Dermis blood vessel endothelial cell (primary cell): ENCODE data around the gene SSH3. TPM values are rescaled to one million over a fixed set of nuclear protein-coding genes. Genes with fewer than 3 reads are reported as not detected.

Experiments
- DNase-seq: peaks from one replicate; pipeline ENCODE4 v3.0.0; 2010
- total RNA-seq: library from RNA; depleted of rRNA; stranded (reverse); fragments of >200 nt; gene quantifications from 2 replicates; pipeline ENCODE4 v1.2.3, GENCODE V29; 2014

Gene SSH3
- total RNA-seq, 1 donor from 2014 or later: 19.7 TPM

DNA sequence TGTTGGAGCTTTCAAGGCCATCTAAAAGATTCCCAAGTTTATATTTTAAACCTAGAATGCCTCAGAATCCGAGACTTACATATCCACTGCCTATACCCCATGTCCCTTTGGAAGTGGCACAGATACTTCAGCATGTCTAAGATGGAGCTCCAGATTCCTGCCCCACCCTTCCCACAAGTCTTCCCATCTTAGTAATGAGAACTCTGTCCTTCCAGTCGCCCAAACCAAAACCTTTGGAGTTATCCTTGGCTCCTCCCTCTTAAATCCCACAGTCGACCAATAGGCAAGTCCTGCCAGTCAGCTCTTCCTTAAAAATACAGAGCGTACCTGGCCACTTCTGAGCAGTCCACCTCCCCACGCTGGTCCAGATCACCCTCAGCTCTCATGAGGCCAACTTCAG is 45.7 kb downstream of the SSH3 start:
- no peak for DNase-seq

- no peak for DNase-seq
Measured at GRCh38 chr11:67349457-67349856, 46.1 kb downstream of the SSH3 start.

DNA sequence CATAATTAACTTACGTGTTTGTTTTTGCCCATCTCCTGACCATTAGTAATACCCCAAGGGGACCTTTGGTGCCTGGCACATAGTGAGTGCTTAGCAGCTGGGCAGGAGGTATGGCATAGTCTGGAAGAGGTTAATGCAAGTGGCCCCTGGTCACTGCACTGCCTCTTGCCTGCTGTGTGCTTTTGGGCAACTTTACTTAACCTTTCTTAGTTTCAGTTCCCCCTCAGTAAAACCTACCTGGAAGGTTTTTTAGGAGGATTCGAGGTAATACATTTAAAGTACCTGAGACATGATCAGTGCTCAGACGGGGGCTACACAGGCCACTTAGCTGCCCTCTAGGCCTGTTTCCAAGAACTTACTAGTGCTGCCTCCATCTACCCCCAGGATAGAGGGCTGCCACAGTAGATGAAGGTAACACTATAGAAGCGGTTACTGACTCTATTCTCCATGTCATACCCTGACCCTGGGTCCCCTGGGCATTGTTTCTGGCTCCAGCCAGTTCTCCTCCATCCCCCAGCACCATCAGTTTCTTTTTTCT is 46.7 kb downstream of the SSH3 start:
- no peak for DNase-seq

GRCh38 chr11:67351275-67352005 is 48.1 kb downstream of the SSH3 start:
- DNase-seq: peak; percentile 90

- DNase-seq: no peak
Measured at GRCh38 chr11:67352546-67353316, 49.4 kb downstream of the SSH3 start.

- peak; percentile 95 for DNase-seq
Measured at GRCh38 chr11:67353317-67354074, 50.2 kb downstream of the SSH3 start, which contains the start of gene POLD4. Gene POLD4, minus strand, starts transcription at chr11:67353546. Its CDS starts 147 bp downstream, at chr11:67353399.

DNA sequence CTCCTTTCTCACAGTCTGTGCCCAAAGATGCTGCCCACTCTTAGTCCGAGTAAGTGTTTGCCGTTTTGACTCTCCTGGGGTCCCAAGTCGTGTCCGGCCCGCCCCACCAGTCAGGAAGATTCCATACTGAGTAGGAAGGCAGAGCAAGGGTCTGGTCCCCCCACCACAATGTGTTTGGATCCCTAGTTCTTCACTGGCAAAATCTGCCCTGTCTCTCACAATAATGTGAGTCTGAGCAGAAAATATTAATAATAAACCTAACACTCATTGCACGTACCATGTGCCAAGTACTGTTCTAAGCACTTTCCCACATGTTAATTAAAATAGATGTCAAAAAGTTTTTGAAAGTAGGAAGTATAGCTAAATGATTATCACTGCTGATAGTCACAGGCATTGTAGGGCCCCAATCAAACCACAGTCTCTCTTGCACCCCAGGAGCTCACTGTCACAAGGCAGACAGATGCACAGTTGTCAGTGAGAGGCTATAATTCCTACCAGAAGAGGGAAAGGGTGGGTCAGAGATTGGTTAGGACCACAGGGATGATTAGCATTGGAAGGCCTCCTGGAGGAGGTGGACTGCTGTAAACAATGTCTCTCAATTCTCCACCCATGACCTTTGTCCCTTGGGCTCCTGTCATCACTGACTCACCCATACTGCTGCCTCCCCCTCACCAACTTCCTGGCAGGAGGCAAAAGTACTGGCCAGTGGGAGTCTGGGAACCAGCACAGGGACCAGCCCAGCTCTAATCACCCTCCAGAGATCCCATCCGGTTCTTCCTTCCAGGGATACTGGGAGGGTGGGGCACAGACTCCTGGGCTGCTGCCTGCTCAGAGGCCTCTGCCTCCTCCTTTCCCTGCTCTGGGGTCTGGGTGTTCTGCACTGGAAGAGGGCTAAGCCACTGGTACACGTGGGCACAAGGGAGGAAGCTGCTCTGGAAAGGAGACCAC is 51.0 kb downstream of the SSH3 start:
- peak; percentile 92 for DNase-seq

- no peak for DNase-seq
Measured at GRCh38 chr11:67355023-67355793, 51.9 kb downstream of the SSH3 start.

- no peak for DNase-seq
Measured at GRCh38 chr11:67355794-67356386, 52.6 kb downstream of the SSH3 start.

- no peak for DNase-seq
Measured at GRCh38 chr11:67356387-67356863, 53.1 kb downstream of the SSH3 start.

DNA sequence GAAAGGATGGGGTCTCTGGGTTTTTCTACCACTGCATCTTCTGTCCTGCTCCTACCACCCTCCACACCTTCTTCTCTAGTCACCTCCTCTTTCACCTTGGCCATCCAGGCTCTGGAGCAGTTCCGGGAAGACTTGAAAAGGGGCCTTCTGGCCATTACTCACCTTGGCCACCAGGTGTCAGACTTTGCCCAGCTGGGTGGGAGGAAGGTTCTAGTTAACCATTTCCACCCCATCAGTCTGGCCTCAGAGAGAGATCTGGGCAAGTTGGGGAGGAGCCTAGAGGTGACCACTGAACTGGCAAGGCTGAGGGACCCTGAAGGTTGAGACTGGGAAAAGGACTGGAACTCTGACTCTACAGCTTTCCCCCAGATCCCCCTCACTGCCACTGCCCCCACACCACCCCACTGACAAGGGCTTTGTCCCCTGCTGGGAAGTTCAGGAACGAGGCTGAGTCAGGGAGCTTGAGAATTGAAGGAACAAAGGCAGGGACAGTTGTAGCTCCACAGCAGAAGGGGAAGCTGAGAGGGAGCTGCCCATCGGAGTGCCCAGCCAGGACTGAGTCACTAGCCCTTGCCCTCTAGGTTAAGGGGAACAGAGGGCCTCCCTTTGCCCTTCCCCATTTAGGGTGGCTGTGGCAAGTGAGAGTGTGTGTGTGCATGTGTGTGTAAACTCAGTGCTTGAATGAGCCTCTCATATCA is 53.7 kb downstream of the SSH3 start:
- peak; percentile 87 for DNase-seq

DNA sequence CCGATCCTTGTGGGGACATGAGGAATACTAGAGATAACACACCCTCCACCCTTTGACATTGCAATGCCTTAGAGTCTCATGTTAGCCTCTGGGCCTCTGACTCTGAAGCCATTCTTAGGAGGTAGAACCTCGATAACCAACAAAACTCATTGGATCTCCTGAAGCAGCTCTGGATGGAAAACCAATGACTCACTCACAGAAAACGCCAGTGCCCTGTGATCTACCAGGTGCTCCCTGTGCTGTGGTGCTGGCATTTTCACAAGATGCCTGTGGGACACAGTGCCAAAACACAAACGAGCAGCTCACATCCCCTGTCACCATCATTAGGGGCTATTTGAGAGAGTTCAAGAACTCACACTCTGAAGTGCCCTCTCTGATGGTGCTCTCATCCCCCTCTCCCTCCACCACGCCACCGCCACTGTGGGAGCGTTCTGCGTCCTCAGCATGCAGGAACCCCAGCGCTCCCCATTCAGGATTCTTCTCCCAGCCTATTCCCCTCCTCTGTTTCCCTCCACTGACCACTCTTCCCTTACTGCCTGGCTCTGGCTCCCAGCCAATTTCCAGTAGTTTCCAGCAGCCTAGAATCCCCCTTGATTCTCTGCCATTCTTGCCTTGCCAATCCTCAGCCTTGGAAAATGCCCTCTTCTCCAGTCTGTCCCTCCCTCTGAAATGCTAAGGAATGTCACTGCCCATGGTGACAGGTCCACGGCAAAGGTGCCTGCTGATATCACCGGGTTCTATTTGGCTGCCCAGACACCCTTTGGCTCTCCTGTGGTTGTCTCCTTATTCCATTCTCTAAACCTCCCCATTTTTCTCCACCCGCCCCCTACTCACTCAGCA is 54.7 kb downstream of the SSH3 start:
- DNase-seq: peak; percentile 52

Other genes with a start within 250 kb of the SSH3 start
- 15.4 and 24.5 TPM in 2 replicates for gene RHOD, start 246.7 kb upstream of the SSH3 start, total RNA-seq
- 55.1 and 58.5 TPM in 2 replicates for gene KDM2A, start 184.3 kb upstream of the SSH3 start, total RNA-seq
- gene GRK2, start 37.1 kb upstream of the SSH3 start, total RNA-seq: 40.0 and 56.8 TPM in 2 replicates
- gene ANKRD13D, start 14.2 kb upstream of the SSH3 start, total RNA-seq: 29.1 and 32.3 TPM in 2 replicates
- 41.8 and 54.1 TPM in 2 replicates for gene POLD4, start 50.0 kb downstream of the SSH3 start, total RNA-seq
- gene CLCF1, start 70.1 kb downstream of the SSH3 start, total RNA-seq: 2.0 and 3.0 TPM in 2 replicates
- 5.2 and 5.6 TPM in 2 replicates for gene RAD9A, start 88.5 kb downstream of the SSH3 start, total RNA-seq
- 297 and 318 TPM in 2 replicates for gene PPP1CA, start 98.3 kb downstream of the SSH3 start, total RNA-seq
- gene TBC1D10C, start 100.6 kb downstream of the SSH3 start, total RNA-seq: 0.34 and 0.42 TPM in 2 replicates
- 0.17 and 0.23 TPM in 2 replicates for gene CARNS1, start 112.1 kb downstream of the SSH3 start, total RNA-seq
- gene RPS6KB2, start 125.0 kb downstream of the SSH3 start, total RNA-seq: 34.9 and 44.9 TPM in 2 replicates
- 1.0 and 2.2 TPM in 2 replicates for gene PTPRCAP, start 134.2 kb downstream of the SSH3 start, total RNA-seq
- 213 and 279 TPM in 2 replicates for gene CORO1B, start 139.9 kb downstream of the SSH3 start, total RNA-seq
- under 0.01 TPM in 1 of 2 replicates, not detected in the other for gene GPR152, start 149.2 kb downstream of the SSH3 start, total RNA-seq
- 1.0 and 4.9 TPM in 2 replicates for gene CABP4, start 151.8 kb downstream of the SSH3 start, total RNA-seq
- 30.6 and 40.9 TPM in 2 replicates for gene TMEM134, start 165.7 kb downstream of the SSH3 start, total RNA-seq
- gene AIP, start 179.5 kb downstream of the SSH3 start, total RNA-seq: 81.0 and 124 TPM in 2 replicates
- 4.8 and 10.7 TPM in 2 replicates for gene PITPNM1, start 201.8 kb downstream of the SSH3 start, total RNA-seq
- gene CDK2AP2, start 204.6 kb downstream of the SSH3 start, total RNA-seq: 25.2 and 42.2 TPM in 2 replicates
- gene CABP2, start 219.9 kb downstream of the SSH3 start, total RNA-seq: not detected in 2 replicates